T-helper 1 cell (primary cell): Measurements from ENCODE around the gene SPCS3.
"Not testable (repeated sequence)": the region's sequence is repeated elsewhere in the genome, so short reads cannot be mapped to it uniquely, and the experiment has no call there.

Source experiments
- DNase-seq, 5 donors: peaks; one replicate each; pipeline ENCODE4 v3.0.0-alpha.2; 2012 to 2020

Gene SPCS3

GRCh38 chr4:176306837-176307665 is 12.7 kb upstream of the SPCS3 start:
- DNase-seq, result no peak

DNA sequence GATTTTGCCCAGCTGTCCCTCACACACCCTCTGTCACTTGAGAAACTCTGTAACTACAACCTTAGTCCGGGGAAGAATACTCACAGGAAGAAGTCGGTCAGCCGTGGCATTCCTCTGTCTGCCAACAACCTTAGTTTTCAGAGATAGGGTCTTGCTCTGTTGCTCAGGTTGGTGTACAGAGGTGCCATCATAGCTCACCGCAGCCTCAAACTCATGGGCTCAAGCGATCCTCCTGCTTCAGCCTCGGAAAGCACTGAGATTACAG is 12.2 kb upstream of the SPCS3 start:
- DNase-seq, result no peak

- DNase-seq, result no peak
Measured at GRCh38 chr4:176308441-176308840, 11.3 kb upstream of the SPCS3 start.

DNA sequence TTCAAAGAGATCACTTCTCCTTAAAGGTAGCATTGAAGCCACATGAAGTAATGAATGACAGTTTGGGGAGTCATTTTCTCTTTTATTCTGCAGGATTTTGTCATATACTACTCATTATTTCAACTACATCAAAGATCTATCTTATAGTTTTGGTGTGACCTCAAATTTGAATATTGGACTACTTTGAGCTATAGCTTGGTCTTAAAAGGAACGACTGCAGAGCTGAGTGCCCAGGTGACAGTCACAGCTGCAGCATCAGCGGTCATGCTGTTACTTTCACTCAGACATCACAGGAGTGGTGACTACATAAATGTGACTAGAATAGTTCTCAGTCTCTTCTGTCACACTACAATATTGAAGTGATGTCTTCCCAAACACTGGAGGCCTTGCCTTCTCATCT is 10.7 kb upstream of the SPCS3 start:
- no peak for DNase-seq

GRCh38 chr4:176309772-176310171 is 10.0 kb upstream of the SPCS3 start:
- DNase-seq, result no peak

GRCh38 chr4:176313596-176314336 is 6.0 kb upstream of the SPCS3 start:
- no peak for DNase-seq

DNA sequence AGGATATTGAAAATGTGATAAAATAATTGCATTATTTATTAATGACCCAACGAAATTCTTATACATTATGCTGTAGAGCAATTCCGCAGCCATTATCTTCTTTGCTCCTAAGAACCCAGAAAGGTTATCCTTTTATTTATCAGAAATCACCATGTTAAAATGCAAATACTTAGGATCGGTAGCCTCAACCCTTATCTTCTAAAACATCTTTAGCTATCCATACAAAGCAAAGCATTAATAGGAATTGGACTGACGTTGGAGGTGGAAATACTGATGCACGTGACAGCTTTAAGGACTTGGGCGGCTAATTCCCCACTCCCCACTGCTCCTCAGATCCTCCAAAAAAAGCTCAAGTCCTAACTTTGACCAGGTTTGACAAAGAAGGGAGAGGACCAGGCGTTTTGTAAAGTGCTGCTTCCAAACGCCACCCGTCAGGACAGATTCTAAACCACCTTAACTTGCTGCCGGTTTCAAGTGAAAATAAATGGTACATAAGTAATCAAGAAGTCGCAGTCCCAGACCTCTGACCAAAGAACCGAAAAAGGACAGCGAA is 539 bp upstream of the SPCS3 start:
- no peak for DNase-seq

DNA sequence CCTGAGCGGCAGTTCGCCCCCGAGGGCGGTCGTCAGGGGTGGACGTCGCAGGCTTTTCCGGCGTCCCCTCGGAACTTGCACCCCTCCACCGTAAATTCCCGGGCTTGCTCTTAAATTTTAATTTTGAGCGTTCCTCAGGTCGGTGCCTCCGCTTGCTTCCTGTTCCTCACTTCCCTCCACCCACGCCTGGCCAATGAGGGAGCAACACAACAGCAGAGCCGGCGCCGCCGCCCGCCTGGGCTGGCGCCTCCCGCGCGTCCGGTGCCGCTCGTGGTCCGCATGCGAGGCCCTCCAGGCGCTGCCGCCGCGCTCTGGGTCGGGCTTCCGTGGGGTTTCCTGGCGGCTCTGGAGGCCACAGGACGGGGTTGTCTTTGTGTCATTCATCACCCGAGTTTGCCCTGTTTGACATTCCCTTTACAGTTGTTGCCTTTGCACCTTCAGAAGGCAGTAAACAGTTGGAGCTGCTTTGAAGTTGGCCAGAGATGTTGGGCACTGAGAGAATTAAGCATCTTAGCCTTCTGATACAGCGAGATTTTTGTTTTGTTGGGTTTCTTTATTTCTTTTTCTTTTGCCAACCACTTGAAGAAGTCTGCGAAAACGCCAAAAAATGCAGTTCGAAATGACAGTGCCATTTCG is 692 bp downstream of the SPCS3 start:
- DNase-seq, result peak; percentile 77 to 89 (median 83)

GRCh38 chr4:176320976-176321361 is 1.2 kb downstream of the SPCS3 start:
- DNase-seq, result no peak

DNA sequence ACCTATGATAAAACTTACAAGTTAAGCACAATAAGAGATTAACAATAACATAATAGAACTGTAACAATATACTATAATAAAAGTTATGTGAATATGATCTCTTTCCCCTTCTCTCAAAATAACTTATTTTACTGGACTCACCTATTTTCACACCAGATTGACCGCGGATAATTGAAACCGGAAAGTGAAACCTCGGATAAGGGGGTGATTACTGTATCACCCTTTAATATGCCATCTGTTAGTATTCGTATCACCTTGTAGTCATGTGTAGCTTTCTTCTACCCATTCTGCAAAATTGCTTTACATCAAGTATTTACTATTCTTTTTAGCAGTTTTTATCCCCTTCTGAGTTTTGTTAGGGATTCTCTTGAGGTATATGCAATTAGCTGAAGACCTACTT is 1.8 kb downstream of the SPCS3 start:
- no peak for DNase-seq

DNA sequence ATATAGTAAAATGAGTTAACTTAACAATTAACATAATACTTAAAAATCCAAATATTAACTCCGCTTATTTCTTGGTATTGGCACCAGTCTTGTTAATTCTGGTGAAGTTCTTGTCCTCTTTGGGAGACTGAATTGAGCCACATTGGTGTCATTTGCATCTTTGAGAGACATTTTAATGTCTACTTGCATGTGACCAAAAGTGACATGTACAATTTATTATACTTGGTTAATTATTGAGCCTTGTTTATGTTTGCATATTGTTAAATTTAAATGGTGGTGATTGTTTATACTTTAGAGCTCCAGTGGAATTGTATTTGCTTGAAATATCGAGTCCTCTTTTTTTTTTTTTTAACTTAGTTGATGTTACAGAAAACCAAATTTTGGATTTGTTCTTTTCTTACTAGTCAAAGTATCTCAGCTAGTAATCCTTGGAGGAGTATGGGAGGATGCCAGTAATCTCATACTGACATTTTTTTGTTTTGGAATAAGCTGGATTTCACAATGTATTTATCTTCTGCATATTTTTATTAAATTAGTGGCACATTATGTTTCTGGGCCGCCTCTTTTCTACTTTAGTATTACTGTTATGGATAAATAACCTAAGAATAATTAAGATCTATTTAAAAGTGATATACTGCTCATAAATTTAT is 3.9 kb downstream of the SPCS3 start:
- DNase-seq, result no peak

DNA sequence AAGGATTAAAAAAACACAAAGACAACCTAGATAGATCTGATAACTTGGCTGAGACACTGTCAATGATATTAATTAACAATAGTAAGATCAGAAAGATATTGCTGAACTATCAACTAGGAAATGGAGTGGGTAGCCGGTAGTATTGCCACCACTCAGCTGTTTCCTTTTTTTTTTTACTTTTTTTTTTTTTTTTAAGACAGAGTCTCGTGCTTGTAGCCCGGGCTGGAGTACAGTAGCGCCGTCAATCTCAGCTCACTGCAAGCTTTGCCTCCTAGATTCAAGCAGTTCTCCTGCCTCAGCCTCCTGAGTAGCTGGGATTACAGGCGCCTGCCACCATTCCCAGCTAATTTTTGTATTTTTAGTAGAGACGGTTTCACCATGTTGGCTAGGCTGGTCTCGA is 5.1 kb downstream of the SPCS3 start:
- not testable (repeated sequence) for DNase-seq

GRCh38 chr4:176333076-176333475 is 13.3 kb downstream of the SPCS3 start:
- no peak for DNase-seq

GRCh38 chr4:176334066-176334465 is 14.3 kb downstream of the SPCS3 start:
- DNase-seq, result no peak

GRCh38 chr4:176335421-176335820 is 15.7 kb downstream of the SPCS3 start:
- no peak for DNase-seq

DNA sequence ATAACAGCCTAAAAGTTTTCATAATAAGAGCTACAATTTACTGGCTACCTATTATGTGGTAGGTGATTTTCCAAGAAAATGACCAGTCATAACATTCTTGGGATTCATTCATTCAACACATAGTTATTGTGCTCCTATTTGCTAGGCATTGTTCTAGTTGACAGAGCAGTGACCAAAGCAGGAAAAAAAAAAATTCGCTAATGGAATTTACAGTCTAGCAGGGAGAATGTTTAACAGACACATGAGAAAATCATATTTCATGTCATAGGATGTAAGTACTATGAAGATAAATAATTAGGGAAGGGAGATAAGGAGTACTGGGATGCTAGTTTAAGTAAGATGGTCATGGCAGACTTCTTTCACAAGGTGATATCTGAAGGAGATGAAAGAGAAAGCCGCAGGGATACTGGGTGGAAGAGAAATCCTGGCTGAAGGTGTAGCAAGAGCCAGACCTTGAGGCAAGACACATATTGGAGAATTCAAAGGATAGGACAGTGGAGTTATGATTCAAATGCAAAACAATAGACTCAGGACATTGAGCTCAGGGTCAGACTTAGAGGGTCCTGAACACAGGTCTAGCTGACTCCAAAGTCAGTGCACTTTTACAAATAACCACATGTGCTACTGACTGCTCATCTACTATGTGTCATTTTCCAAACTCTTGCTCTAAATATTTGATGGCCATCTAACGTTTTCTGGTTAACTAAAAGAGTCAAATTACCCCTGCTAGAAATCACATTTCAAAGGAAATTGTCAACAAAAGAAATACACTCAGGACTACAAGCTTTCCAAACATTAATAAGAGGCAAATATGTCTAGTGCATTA is 20.4 kb downstream of the SPCS3 start:
- DNase-seq, result no peak

DNA sequence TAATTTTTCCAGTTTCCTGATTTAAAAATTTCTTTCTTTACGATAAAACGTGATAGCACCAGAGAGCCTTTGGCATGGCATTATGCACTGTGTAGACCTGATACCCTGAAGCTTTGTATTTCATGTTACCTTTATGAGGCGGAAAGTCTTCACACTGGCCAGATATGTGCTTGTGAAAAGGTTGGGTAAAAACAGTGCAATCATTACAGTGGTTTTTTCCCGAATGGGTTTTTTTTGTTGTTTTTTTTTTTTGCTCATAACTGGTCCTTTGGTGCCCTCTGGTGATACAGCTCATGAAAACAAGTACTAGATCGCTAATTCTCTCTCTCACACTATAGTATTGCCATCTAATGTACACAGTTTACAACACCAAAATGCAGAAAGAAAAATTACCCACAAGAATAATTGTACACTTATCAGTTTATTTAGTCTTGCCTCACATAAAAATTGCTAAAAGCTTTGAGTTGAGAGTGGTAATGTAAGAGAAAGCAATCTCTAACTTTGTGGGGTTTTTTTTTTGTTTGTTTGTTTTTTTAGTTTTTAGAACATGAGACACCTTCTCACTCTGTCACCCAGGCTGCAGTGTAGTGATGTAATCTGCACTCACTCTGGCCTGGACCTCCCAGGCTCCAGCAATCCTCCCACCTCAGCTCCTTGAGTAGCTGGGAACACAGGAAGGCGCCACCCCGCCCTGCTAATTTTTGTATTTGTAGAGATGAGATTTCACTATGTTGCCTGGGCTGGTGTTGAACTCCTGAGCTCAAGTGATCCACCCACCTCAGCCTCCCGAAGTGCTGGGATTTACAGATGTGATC is 21.3 kb downstream of the SPCS3 start:
- DNase-seq, result peak in 2 of 5 donors; percentile 8 to 15

- DNase-seq, result no peak
Measured at GRCh38 chr4:176342384-176342783, 22.6 kb downstream of the SPCS3 start.

- no peak for DNase-seq
Measured at GRCh38 chr4:176343286-176343685, 23.5 kb downstream of the SPCS3 start.

- DNase-seq, result not testable (repeated sequence)
Measured at GRCh38 chr4:176345346-176345745, 25.6 kb downstream of the SPCS3 start.

- not testable (repeated sequence) for DNase-seq
Measured at GRCh38 chr4:176346836-176347235, 27.1 kb downstream of the SPCS3 start.
